ENCODE data around the gene CRBN. TPM values are rescaled to one million over a fixed set of nuclear protein-coding genes. Genes with fewer than 3 reads are reported as not detected.

The CRBN gene
- total and polyA plus RNA-seq, 2 of the 13 experiments (the other 11 are each of a cell fraction or from before 2014, with no cell fraction given): 30.8 to 36.1 TPM

GRCh38 chr3:3179407-3180094, at the start of gene CRBN (continued):
- peak; percentile 54; the same call in 1 of the 2 replicates for TF ChIP-seq SIN3A (IDR thresholded peaks at IDR 0.05; ENCODE audit: borderline replicate concordance, low read depth, low read length)
- TF ChIP-seq MED8 (CRISPR knock-in tag; IDR thresholded peaks at IDR 0.05; ENCODE audit: insufficient replicate concordance): peak; percentile 31
- no peak for TF ChIP-seq PCBP1 (IDR thresholded peaks at IDR 0.05; ENCODE audit: borderline replicate concordance, low read depth, low read length)
- peak; percentile 49; the same call in 1 of the 2 replicates for TF ChIP-seq ZC3H4 (CRISPR knock-in tag; IDR thresholded peaks at IDR 0.05; ENCODE audit: borderline replicate concordance)
- TF ChIP-seq HMGXB4 (CRISPR knock-in tag; IDR thresholded peaks at IDR 0.05; ENCODE audit: borderline replicate concordance in 1 of 2, low read depth in 1 of 2): peak; percentile 96 to 98
- TF ChIP-seq MAFK (conservative IDR thresholded peaks at IDR 0.05 in 1 of 2, IDR thresholded peaks at IDR 0.05 in 1 of 2; ENCODE audit: low read length in 2 of 2): no peak
- peak; percentile 78; the same call in 1 of the 2 replicates for TF ChIP-seq ZNF768 (CRISPR knock-in tag; IDR thresholded peaks at IDR 0.05)
- TF ChIP-seq ZNF777 (CRISPR knock-in tag; IDR thresholded peaks at IDR 0.05): peak; percentile 66; the same call in 1 of the 2 replicates
- TF ChIP-seq ZSCAN20 (CRISPR knock-in tag; IDR thresholded peaks at IDR 0.05; ENCODE audit: borderline replicate concordance): 0 out of 2 replicates have a peak, but pooled peaks have one; percentile 13
- no peak for TF ChIP-seq HNRNPH1 (optimal IDR thresholded peaks at IDR 0.05; ENCODE audit: low read depth, low read length)
- no peak for TF ChIP-seq REXO4 (CRISPR knock-in tag; IDR thresholded peaks at IDR 0.05; ENCODE audit: borderline replicate concordance)
- TF ChIP-seq ZBTB25 (CRISPR knock-in tag; IDR thresholded peaks at IDR 0.05): no peak; the same call in 1 of the 2 replicates
- TF ChIP-seq NR2F1 (CRISPR knock-in tag; IDR thresholded peaks at IDR 0.05): no peak
- no peak for TF ChIP-seq SRY (CRISPR knock-in tag; IDR thresholded peaks at IDR 0.05)
- TF ChIP-seq ZNF180 (CRISPR knock-in tag; IDR thresholded peaks at IDR 0.05; ENCODE audit: borderline replicate concordance, low read depth): no peak
- TF ChIP-seq KAT8 (CRISPR knock-in tag; IDR thresholded peaks at IDR 0.05): peak; percentile 98
- no peak for TF ChIP-seq ZNF24 (IDR thresholded peaks at IDR 0.05)
- TF ChIP-seq REPIN1 (CRISPR knock-in tag; IDR thresholded peaks at IDR 0.05; ENCODE audit: borderline replicate concordance, low read depth): peak; percentile 95; the same call in 1 of the 2 replicates
- TF ChIP-seq CTCF (CRISPR knock-in tag; IDR thresholded peaks at IDR 0.05): peak; percentile 97

Data from HepG2 (cell line).